Gastrocnemius medialis (tissue), 4 donors: ENCODE measurements around the gene FUS.

Source experiments
- POLR2A ChIP-seq, 2 donors: fragments of 450-650 bp; IDR thresholded peaks; one replicate each; pipeline ENCODE4 v1.6.1; 2017; ENCODE audit warnings: antibody characterized with exemption in 2 of 2, mild to moderate bottlenecking in 2 of 2, moderate library complexity in 2 of 2
- TF ChIP-seq, protein P1 (sequence below), 5 experiments: fragments of 450-650 bp in 3 of 5; fragments of 200-600 bp in 2 of 5; sonication (generic) in 2 of 5; IDR thresholded peaks in 4 of 5; conservative IDR thresholded peaks in 1 of 5; 1 replicate in 4 of 5; 2 replicates in 1 of 5; pipeline ENCODE4 v1.5.1; 2016 to 2019; ENCODE audit warnings: antibody characterized with exemption in 5 of 5, mild to moderate bottlenecking in 3 of 5, moderate library complexity in 3 of 5

DNA sequence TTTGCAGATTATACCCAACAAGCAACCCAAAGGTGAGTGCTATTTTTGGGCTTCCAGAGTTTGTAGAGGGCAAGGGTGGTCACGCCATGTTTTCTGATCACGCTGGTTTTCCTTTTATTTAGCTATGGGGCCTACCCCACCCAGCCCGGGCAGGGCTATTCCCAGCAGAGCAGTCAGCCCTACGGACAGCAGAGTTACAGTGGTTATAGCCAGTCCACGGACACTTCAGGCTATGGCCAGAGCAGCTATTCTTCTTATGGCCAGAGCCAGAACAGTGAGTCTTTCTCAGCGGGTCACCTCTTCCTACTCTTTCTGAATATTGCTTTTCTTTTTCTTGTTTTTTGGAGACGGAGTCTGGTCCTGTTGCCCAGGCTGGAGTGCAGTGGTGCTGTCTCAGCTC, 2.5 kb downstream of the FUS start:
- TF ChIP-seq, protein P1, sequence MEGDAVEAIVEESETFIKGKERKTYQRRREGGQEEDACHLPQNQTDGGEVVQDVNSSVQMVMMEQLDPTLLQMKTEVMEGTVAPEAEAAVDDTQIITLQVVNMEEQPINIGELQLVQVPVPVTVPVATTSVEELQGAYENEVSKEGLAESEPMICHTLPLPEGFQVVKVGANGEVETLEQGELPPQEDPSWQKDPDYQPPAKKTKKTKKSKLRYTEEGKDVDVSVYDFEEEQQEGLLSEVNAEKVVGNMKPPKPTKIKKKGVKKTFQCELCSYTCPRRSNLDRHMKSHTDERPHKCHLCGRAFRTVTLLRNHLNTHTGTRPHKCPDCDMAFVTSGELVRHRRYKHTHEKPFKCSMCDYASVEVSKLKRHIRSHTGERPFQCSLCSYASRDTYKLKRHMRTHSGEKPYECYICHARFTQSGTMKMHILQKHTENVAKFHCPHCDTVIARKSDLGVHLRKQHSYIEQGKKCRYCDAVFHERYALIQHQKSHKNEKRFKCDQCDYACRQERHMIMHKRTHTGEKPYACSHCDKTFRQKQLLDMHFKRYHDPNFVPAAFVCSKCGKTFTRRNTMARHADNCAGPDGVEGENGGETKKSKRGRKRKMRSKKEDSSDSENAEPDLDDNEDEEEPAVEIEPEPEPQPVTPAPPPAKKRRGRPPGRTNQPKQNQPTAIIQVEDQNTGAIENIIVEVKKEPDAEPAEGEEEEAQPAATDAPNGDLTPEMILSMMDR (IDR thresholded peaks at IDR 0.05 in 4 of 5, conservative IDR thresholded peaks at IDR 0.05 in 1 of 5): no peak
- TF ChIP-seq POLR2A (IDR thresholded peaks at IDR 0.05): no peak
